ENCODE data around the gene TK2.

TK2 gene

GRCh38 chr16:66458292-66458691 lies 91.6 kb downstream of the TK2 start:
- in situ Hi-C loops (cut with MboI; ENCODE audit: low sequenced_read_pairs, unreplicated experiment): no loop called here
- TF ChIP-seq, protein P1, sequence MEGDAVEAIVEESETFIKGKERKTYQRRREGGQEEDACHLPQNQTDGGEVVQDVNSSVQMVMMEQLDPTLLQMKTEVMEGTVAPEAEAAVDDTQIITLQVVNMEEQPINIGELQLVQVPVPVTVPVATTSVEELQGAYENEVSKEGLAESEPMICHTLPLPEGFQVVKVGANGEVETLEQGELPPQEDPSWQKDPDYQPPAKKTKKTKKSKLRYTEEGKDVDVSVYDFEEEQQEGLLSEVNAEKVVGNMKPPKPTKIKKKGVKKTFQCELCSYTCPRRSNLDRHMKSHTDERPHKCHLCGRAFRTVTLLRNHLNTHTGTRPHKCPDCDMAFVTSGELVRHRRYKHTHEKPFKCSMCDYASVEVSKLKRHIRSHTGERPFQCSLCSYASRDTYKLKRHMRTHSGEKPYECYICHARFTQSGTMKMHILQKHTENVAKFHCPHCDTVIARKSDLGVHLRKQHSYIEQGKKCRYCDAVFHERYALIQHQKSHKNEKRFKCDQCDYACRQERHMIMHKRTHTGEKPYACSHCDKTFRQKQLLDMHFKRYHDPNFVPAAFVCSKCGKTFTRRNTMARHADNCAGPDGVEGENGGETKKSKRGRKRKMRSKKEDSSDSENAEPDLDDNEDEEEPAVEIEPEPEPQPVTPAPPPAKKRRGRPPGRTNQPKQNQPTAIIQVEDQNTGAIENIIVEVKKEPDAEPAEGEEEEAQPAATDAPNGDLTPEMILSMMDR (IDR thresholded peaks at IDR 0.05; ENCODE audit: borderline replicate concordance, control extremely low read depth, extremely low read depth, insufficient read depth, missing control alignments): no peak
- DNase-seq (ENCODE audit: low spot score): no peak
